Neural progenitor cell (in vitro differentiated cells): ENCODE results near the gene CAMSAP1. TPM values are rescaled to one million over a fixed set of nuclear protein-coding genes. Genes with fewer than 3 reads are reported as not detected.

Experiments used
- DNase-seq: peaks from one replicate; pipeline ENCODE4 v3.0.0-alpha.2; 2016; ENCODE audit warnings: low spot score
- H2AFZ ChIP-seq: fragments of 200-600 bp; sonication (generic); replicated peaks from 2 replicates; pipeline ENCODE4 v1.6.1; 2016; ENCODE audit warnings: antibody characterized with exemption
- H3F3A ChIP-seq: fragments of 200-600 bp; sonication (generic); 2 replicates; pipeline ENCODE4 v1.6.1; 2016; ENCODE audit warnings: antibody characterized with exemption, low read depth
- H3K27ac ChIP-seq: fragments of 200-600 bp; sonication (generic); 2 replicates; pipeline ENCODE4 v1.5.1; 2016; ENCODE audit warnings: mild to moderate bottlenecking
- H3K27me3 ChIP-seq: fragments of 200-600 bp; sonication (generic); 2 replicates; pipeline ENCODE4 v1.6.1; 2016; ENCODE audit warnings: mild to moderate bottlenecking, moderate library complexity
- H3K36me3 ChIP-seq: fragments of 200-600 bp; sonication (generic); 2 replicates; pipeline ENCODE4 v1.5.1; 2016
- H3K4me1 ChIP-seq: fragments of 200-600 bp; sonication (generic); 2 replicates; pipeline ENCODE4 v1.6.1; 2016; ENCODE audit warnings: mixed run types
- H3K4me2 ChIP-seq: fragments of 200-600 bp; sonication (generic); 2 replicates; pipeline ENCODE4 v1.6.1; 2016
- H3K4me3 ChIP-seq: fragments of 200-600 bp; sonication (generic); 2 replicates; pipeline ENCODE4 v1.5.1; 2016
- H3K79me2 ChIP-seq: fragments of 200-600 bp; sonication (generic); 2 replicates; pipeline ENCODE4 v1.6.1; 2016; ENCODE audit warnings: low read depth
- H3K9ac ChIP-seq: fragments of 200-600 bp; sonication (generic); 2 replicates; pipeline ENCODE4 v1.6.1; 2016
- H3K9me3 ChIP-seq: fragments of 200-600 bp; sonication (generic); 2 replicates; pipeline ENCODE4 v1.5.1; 2016; ENCODE audit warnings: low read depth
- H4K20me1 ChIP-seq: fragments of 200-600 bp; sonication (generic); 2 replicates; pipeline ENCODE4 v1.6.1; 2016; ENCODE audit warnings: low read depth
- H3K27ac Mint-ChIP-seq: 3 replicates; pipeline ENCODE4 v1.8.0; 2021; ENCODE audit warnings: mixed read lengths
- H3K27me3 Mint-ChIP-seq: 2 replicates; pipeline ENCODE4 v1.8.0; 2022; ENCODE audit warnings: low read depth, mild to moderate bottlenecking, inconsistent platforms, moderate library complexity, mixed read lengths; ENCODE audit not compliant: insufficient read depth
- H3K36me3 Mint-ChIP-seq: 3 replicates; pipeline ENCODE4 v1.8.0; 2021; ENCODE audit warnings: mixed read lengths
- H3K4me1 Mint-ChIP-seq: 3 replicates; pipeline ENCODE4 v1.8.0; 2021; ENCODE audit warnings: mixed read lengths
- H3K4me3 Mint-ChIP-seq: 3 replicates; pipeline ENCODE4 v1.8.0; 2021; ENCODE audit warnings: mild to moderate bottlenecking, moderate library complexity, mixed read lengths
- H3K9me3 Mint-ChIP-seq: 3 replicates; pipeline ENCODE4 v1.8.0; 2020; ENCODE audit warnings: mixed read lengths
- CTCF ChIP-seq: fragments of 200-600 bp; sonication (generic); IDR thresholded peaks from 2 replicates; pipeline ENCODE4 v1.5.1; 2017; ENCODE audit warnings: antibody characterized with exemption, mild to moderate bottlenecking
- EZH2 ChIP-seq: fragments of 200-600 bp; sonication (generic); IDR thresholded peaks from 2 replicates; pipeline ENCODE4 v1.6.1; 2017; ENCODE audit warnings: antibody characterized with exemption, mild to moderate bottlenecking, moderate library complexity
- EZH2phosphoT487 ChIP-seq: fragments of 200-600 bp; sonication (generic); IDR thresholded peaks from 2 replicates; pipeline ENCODE4 v1.6.1; 2017; ENCODE audit warnings: antibody characterized with exemption
- total RNA-seq: library from RNA; depleted of rRNA; stranded (reverse); fragments of >200 nt; gene quantifications from 2 replicates; pipeline ENCODE4 v1.2.3, GENCODE V29; 2015; ENCODE audit warnings: low replicate concordance

Gene CAMSAP1
- total RNA-seq, 1 donor from 2014 or later, result 39.3 TPM

DNA sequence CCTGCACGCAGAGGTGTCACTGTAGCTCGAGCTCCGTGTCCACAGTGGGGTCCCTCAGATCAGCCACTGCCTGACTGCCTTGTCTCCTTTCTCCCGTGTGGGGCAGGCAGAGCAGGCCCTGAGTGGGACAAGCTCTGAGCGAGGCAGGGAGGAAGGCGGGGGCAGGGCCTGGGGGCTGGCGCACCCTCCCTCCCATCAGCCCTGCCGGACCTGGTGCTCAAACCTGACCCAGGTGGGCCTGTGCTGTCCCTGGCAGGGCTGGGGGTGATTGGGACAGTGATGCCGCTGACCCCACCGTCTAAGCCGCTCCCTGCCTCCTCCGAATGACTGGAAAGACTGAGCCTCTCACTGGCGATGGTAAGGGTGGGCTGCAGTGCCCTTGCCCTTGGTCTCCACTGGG is 144.4 kb downstream of the CAMSAP1 start:
- Histone ChIP-seq H3K4me3 (no peak overlapping the region), H3K4me1 (no peaks in the 10 kb centered on the region), H2AFZ (no peak overlapping the region), H3K9me3 (no peaks in the 10 kb centered on the region), H3K27me3 (no peaks in the 10 kb centered on the region), H3K27ac (no peak overlapping the region), H3F3A (no peaks in the 10 kb centered on the region), H3K79me2 (no peaks in the 10 kb centered on the region), H3K36me3 (no peaks in the 10 kb centered on the region), H3K9ac (no peak overlapping the region), H4K20me1 (no peaks in the 10 kb centered on the region), H3K4me2 (no peak overlapping the region)
- H3K27ac Mint-ChIP-seq, result no peak overlapping the region
- no peak overlapping the region for H3K4me3 Mint-ChIP-seq
- H3K36me3 Mint-ChIP-seq, result peaks cover 2% of the 10 kb centered on the region
- no peak for TF ChIP-seq EZH2
- TF ChIP-seq EZH2phosphoT487, result no peak
- TF ChIP-seq CTCF, result no peak
- peaks cover 14% of the 10 kb centered on the region for H3K9me3 Mint-ChIP-seq
- no peaks in the 10 kb centered on the region for H3K4me1 Mint-ChIP-seq
- peaks cover 11% of the 10 kb centered on the region for H3K27me3 Mint-ChIP-seq
- DNase-seq, result no peak

- no peaks in the 10 kb centered on the region for H3K36me3 ChIP-seq
- no peak for DNase-seq
- no peaks in the 10 kb centered on the region for H3K4me1 Mint-ChIP-seq
Observed at GRCh38 chr9:135761845-135762168, 145.5 kb downstream of the CAMSAP1 start.

GRCh38 chr9:135761150-135761844 is 146.0 kb downstream of the CAMSAP1 start:
- H3K27ac Mint-ChIP-seq, result no peak overlapping the region
- no peak overlapping the region for H2AFZ ChIP-seq
- H3K4me3 Mint-ChIP-seq, result no peak overlapping the region
- H3K4me3 ChIP-seq, result no peak overlapping the region
- no peak for DNase-seq
- no peaks in the 10 kb centered on the region for H3K4me1 Mint-ChIP-seq
- peaks cover 2% of the 10 kb centered on the region for H3K36me3 Mint-ChIP-seq
- TF ChIP-seq EZH2phosphoT487 (no peak), EZH2 (no peak), CTCF (no peak)
- no peaks in the 10 kb centered on the region for H3K36me3 ChIP-seq
- H4K20me1 ChIP-seq, result no peaks in the 10 kb centered on the region
- H3K4me1 ChIP-seq, result no peaks in the 10 kb centered on the region
- peaks cover 9% of the 10 kb centered on the region for H3K27me3 Mint-ChIP-seq
- H3K4me2 ChIP-seq, result no peak overlapping the region
- no peak overlapping the region for H3K9ac ChIP-seq
- no peaks in the 10 kb centered on the region for H3K9me3 ChIP-seq
- peaks cover 9% of the 10 kb centered on the region for H3K9me3 Mint-ChIP-seq
- no peak overlapping the region for H3K27ac ChIP-seq
- H3K79me2 ChIP-seq, result no peaks in the 10 kb centered on the region
- H3F3A ChIP-seq, result no peaks in the 10 kb centered on the region
- H3K27me3 ChIP-seq, result no peaks in the 10 kb centered on the region

More at GRCh38 chr9:135761845-135762168, 145.5 kb downstream of the CAMSAP1 start:
- Mint-ChIP-seq H3K36me3 (peaks cover 2% of the 10 kb centered on the region), H3K27ac (no peak overlapping the region), H3K9me3 (peaks cover 14% of the 10 kb centered on the region), H3K4me3 (no peak overlapping the region), H3K27me3 (peaks cover 11% of the 10 kb centered on the region)
- Histone ChIP-seq H3F3A (no peaks in the 10 kb centered on the region), H3K79me2 (no peaks in the 10 kb centered on the region), H3K4me3 (no peak overlapping the region), H2AFZ (no peak overlapping the region), H3K27ac (no peak overlapping the region), H3K27me3 (no peaks in the 10 kb centered on the region), H3K9me3 (no peaks in the 10 kb centered on the region), H3K4me2 (no peak overlapping the region), H3K9ac (no peak overlapping the region), H3K4me1 (no peaks in the 10 kb centered on the region), H4K20me1 (no peaks in the 10 kb centered on the region)
- TF ChIP-seq CTCF (no peak), EZH2 (no peak), EZH2phosphoT487 (no peak)
